K562 (cell line): ENCODE results near the gene SHISAL1. TPM values are rescaled to one million over a fixed set of nuclear protein-coding genes. Genes with fewer than 3 reads are reported as not detected.

Experiments
- ATAC-seq: fragments of 200-7000 bp; cut with Tn5 transposase; 3 replicates; pipeline ENCODE4 v1.9.1; 2020; ENCODE audit warnings: moderate library complexity
- BruUV-seq: library from RNA; stranded (reverse); fragments of 400-500 nt; replicated peaks from 2 replicates; lab custom pipeline; 2021; lab: Mats Ljungman, UMichigan
- CTCF ChIA-PET: fragments of 300-600 bp; formaldehyde crosslinking; extraction: SDS; loops from one replicate; lab custom pipeline; 2021; ENCODE audit warnings: low intra/inter-chr PET ratio; lab: Yijun Ruan, JAX
- POLR2A ChIA-PET: fragments of 300-600, 350-650 bp; sonication (Branson Sonifier 250); formaldehyde crosslinking; extraction: SDS; loops from one replicate; lab custom pipeline; 2021; ENCODE audit warnings: antibody characterized with exemption, inconsistent platforms; lab: Yijun Ruan, JAX
- DNase-seq, 4 experiments: peaks; one replicate each; pipeline versions ENCODE4 v3.0.0 to v3.0.0-alpha.2; 2011 to 2018; ENCODE audit warnings: low spot score in 3 of 4, mixed read lengths in 3 of 4; ENCODE audit errors: extremely low read depth in 1 of 4
- FAIRE-seq: peaks from 2 replicates; lab custom pipeline; 2011; peaks lifted over from hg19 to GRCh38; lab: Jason Lieb, UNC
- H2AFZ ChIP-seq: 2 replicates; pipeline ENCODE4 v1.6.0; 2011; ENCODE audit warnings: low read depth, low read length, control low read depth, inconsistent platforms
- H3K27ac ChIP-seq: fragments of 200-600 bp; 3 replicates; pipeline ENCODE4 v1.8.0; 2011; ENCODE audit warnings: low read depth, mild to moderate bottlenecking, control low read depth, inconsistent platforms, low read length, moderate library complexity, mixed read lengths; ENCODE audit errors: extremely low read depth
- H3K27me3 ChIP-seq, 2 experiments: fragments of 300-600 bp in 1 of 2; 2 replicates in 1 of 2; 3 replicates in 1 of 2; pipeline versions ENCODE4 v1.6.0 to v1.8.0; 2011; ENCODE audit warnings: inconsistent platforms in 2 of 2, low read length in 2 of 2, mild to moderate bottlenecking in 1 of 2, mixed read lengths in 1 of 2, moderate library complexity in 1 of 2; ENCODE audit not compliant: control insufficient read depth in 2 of 2, insufficient read depth in 2 of 2
- H3K36me3 ChIP-seq: fragments of 300-600 bp; 3 replicates; pipeline ENCODE4 v1.8.0; 2011; ENCODE audit warnings: mild to moderate bottlenecking, low read length, inconsistent platforms; ENCODE audit not compliant: control insufficient read depth, insufficient read depth
- H3K4me1 ChIP-seq, 2 experiments: fragments of 200-600 bp in 1 of 2; replicated peaks in 1 of 2; 2 replicates in 1 of 2; 3 replicates in 1 of 2; pipeline versions ENCODE4 v1.5.1 to v1.8.0; 2011; ENCODE audit warnings: inconsistent platforms in 2 of 2, low read length in 2 of 2, mild to moderate bottlenecking in 1 of 2, mixed read lengths in 1 of 2, moderate library complexity in 1 of 2; ENCODE audit not compliant: control insufficient read depth in 2 of 2, insufficient read depth in 2 of 2
- H3K4me2 ChIP-seq: 2 replicates; pipeline ENCODE4 v1.6.1; 2011; ENCODE audit warnings: low read length, control low read depth, inconsistent platforms, mixed read lengths; ENCODE audit not compliant: insufficient read depth
- H3K4me3 ChIP-seq: fragments of 200-600 bp; sonication (generic), shearing (Covaris generic); 2 replicates; pipeline ENCODE4 v1.5.1; 2016; ENCODE audit warnings: control low read depth, inconsistent platforms
- H3K79me2 ChIP-seq: fragments of 200-600 bp; 3 replicates; pipeline ENCODE4 v1.8.0; 2011; ENCODE audit warnings: low read length, inconsistent platforms; ENCODE audit not compliant: control insufficient read depth, insufficient read depth
- H3K9ac ChIP-seq, 2 experiments: 2 replicates each; pipeline versions ENCODE4 v1.6.0 to v1.6.1; 2011; ENCODE audit warnings: low read depth in 2 of 2, low read length in 2 of 2, control low read depth in 1 of 2, inconsistent platforms in 1 of 2, mild to moderate bottlenecking in 1 of 2, mixed read lengths in 1 of 2; ENCODE audit not compliant: insufficient read depth in 1 of 2
- H3K9me1 ChIP-seq: one replicate; pipeline ENCODE4 v1.6.0; 2011; ENCODE audit warnings: inconsistent platforms, mild to moderate bottlenecking, low read length, moderate library complexity; ENCODE audit not compliant: control insufficient read depth, insufficient read depth
- H3K9me3 ChIP-seq: replicated peaks from 2 replicates; pipeline ENCODE4 v1.5.1; 2011; ENCODE audit warnings: low read depth, low read length, inconsistent platforms; ENCODE audit not compliant: control insufficient read depth, insufficient read depth
- H4K20me1 ChIP-seq: replicated peaks from 2 replicates; pipeline ENCODE4 v1.6.1; 2011; ENCODE audit warnings: low read length, inconsistent platforms, mixed read lengths; ENCODE audit not compliant: control insufficient read depth, insufficient read depth
- CEBPG ChIP-seq, 3 experiments: fragments of 200-800 bp in 1 of 3; sonication (Bioruptor generic) in 1 of 3; sonication (generic) in 1 of 3; formaldehyde crosslinking in 1 of 3; IDR thresholded peaks in 2 of 3; conservative IDR thresholded peaks in 1 of 3; 2 replicates each; pipeline versions ENCODE4 v1.6.1 to v1.8.0; 2016 to 2022; ENCODE audit warnings: missing compliant biosample characterization in 2 of 3, missing genetic modification characterization in 2 of 3, mild to moderate bottlenecking in 1 of 3, missing genetic modification reagents in 1 of 3
- CUX1 ChIP-seq: fragments of 200-800 bp; sonication (Bioruptor generic); IDR thresholded peaks from 2 replicates; pipeline ENCODE4 v1.6.1; 2016; ENCODE audit warnings: missing genetic modification characterization, missing compliant biosample characterization
- MCM7 ChIP-seq, 2 experiments: fragments of 450-650 bp; IDR thresholded peaks; 2 replicates each; pipeline ENCODE4 v1.6.1; 2016 to 2018
- MECOM ChIP-seq: fragments of 250-450 bp; sonication (Bioruptor Pico); IDR thresholded peaks from 2 replicates; pipeline ENCODE4 v1.8.0; 2022; ENCODE audit warnings: inconsistent platforms
- PREB ChIP-seq: sonication (generic); formaldehyde crosslinking; IDR thresholded peaks from 2 replicates; pipeline ENCODE4 v1.8.1; 2023; ENCODE audit warnings: mild to moderate bottlenecking, missing genetic modification reagents
- PTRF ChIP-seq: fragments of 450-650 bp; IDR thresholded peaks from 2 replicates; pipeline ENCODE4 v1.6.1; 2016; ENCODE audit warnings: mild to moderate bottlenecking, missing genetic modification characterization, missing compliant biosample characterization
- TCF3 ChIP-seq: sonication (generic); formaldehyde crosslinking; IDR thresholded peaks from 2 replicates; pipeline ENCODE4 v1.4.0; 2020; ENCODE audit warnings: mild to moderate bottlenecking, missing genetic modification reagents
- XRCC4 ChIP-seq: IDR thresholded peaks from one replicate; pipeline ENCODE4 v1.6.1; 2011; ENCODE audit not compliant: insufficient read depth, insufficient read length; ENCODE audit errors: extremely low read depth
- ZBTB33 ChIP-seq: sonication (generic); formaldehyde crosslinking; IDR thresholded peaks from 2 replicates; pipeline ENCODE4 v1.8.1; 2023; ENCODE audit warnings: mild to moderate bottlenecking, missing genetic modification reagents
- ZNF217 ChIP-seq: sonication (generic); formaldehyde crosslinking; IDR thresholded peaks from 2 replicates; pipeline ENCODE4 v1.8.0; 2022; ENCODE audit warnings: mild to moderate bottlenecking, missing genetic modification reagents
- WGBS: fragments of 100-300 bp; shearing (Covaris generic); methylation state at CpG from one replicate; pipeline ENCODE4 v1.1.6; 2016; ENCODE audit warnings: low coverage, mixed read lengths; ENCODE audit not compliant: insufficient coverage; ENCODE audit errors: missing lambda C conversion rate; 5-methylcytosine and 5-hydroxymethylcytosine counted together
- in situ Hi-C: fragments of 300-500 bp; cut with MboI; formaldehyde crosslinking; loops from 4 replicates; pipeline ENCODE4 v1.15.0; 2018; ENCODE audit warnings: inconsistent platforms, mixed read lengths
- intact Hi-C: fragments of 100-400 bp; cut with micrococcal nuclease; formaldehyde crosslinking; loops from 2 replicates; pipeline ENCODE4 v1.14.2; 2022
- polyA plus RNA-seq, 8 experiments: library from polyadenylated mRNA; depleted of rRNA in 4 of 8; stranded (reverse) in 5 of 8; unstranded in 3 of 8; fragments of >200 nt; fragmentation: Nextera tagmentation in 2 of 8; fragmentation: Illumina TruSeq in 1 of 8; extraction: Ambion mirVana in 2 of 8; extraction: Trizol in 1 of 8; gene quantifications; 2 replicates each; pipeline versions ENCODE4 v1.2.1 to v1.2.3, GENCODE V29; 2011 to 2014; ENCODE audit warnings: inconsistent platforms in 1 of 8, missing spikeins in 1 of 8
- total RNA-seq, 7 experiments: library from RNA; depleted of rRNA in 6 of 7; stranded (reverse); fragments of >200 nt in 6 of 7; fragmentation: Illumina TruSeq in 2 of 7; extraction: Trizol in 2 of 7; gene quantifications; 2 replicates each; pipeline versions ENCODE4 v1.2.1 to v1.2.3, GENCODE V29; 2011 to 2021; ENCODE audit warnings: low replicate concordance in 1 of 7

SHISAL1 gene
- total and polyA plus RNA-seq, 9 of the 15 experiments (the other 6 are each of a cell fraction or from before 2014, with no cell fraction given), result not detected

- no peak for DNase-seq
- no peak overlapping the region for H3K4me3 ChIP-seq
- intact Hi-C loops, result no loop called here
- no peaks in the 10 kb centered on the region for H3K4me1 ChIP-seq
- no peaks in the 10 kb centered on the region for H3K9me1 ChIP-seq
- no peak overlapping the region for H3K27ac ChIP-seq
- no peaks in the 10 kb centered on the region for H3K36me3 ChIP-seq
- in situ Hi-C loops, result no loop called here
- no peak overlapping the region for H3K4me2 ChIP-seq
- POLR2A ChIA-PET, result interaction anchor here (0.7 kb wide), 1 partner anchor 162 kb away, joined by 3 read pairs; no protein-coding TSS in a partner anchor
- TF ChIP-seq MECOM (CRISPR knock-in tag), result no peak
- TF ChIP-seq PTRF (tag), result no peak
- no peak for TF ChIP-seq ZNF217 (CRISPR knock-in tag)
- TF ChIP-seq CUX1 (CRISPR knock-in tag), result no peak
- TF ChIP-seq PREB (CRISPR knock-in tag), result no peak
- TF ChIP-seq MCM7 (IDR thresholded peaks at IDR 0.05), result no peak
- TF ChIP-seq ZBTB33, result no peak
- no peak for TF ChIP-seq CEBPG (CRISPR knock-in tag; IDR thresholded peaks at IDR 0.05)
- TF ChIP-seq CEBPG (tag; conservative IDR thresholded peaks at IDR 0.05 in 1 of 2, IDR thresholded peaks at IDR 0.05 in 1 of 2), result no peak
- no peak for TF ChIP-seq TCF3
- TF ChIP-seq XRCC4, result no peak
- no peak overlapping the region for H3K9ac ChIP-seq
- 0% methylated on average over 6 of the region's 7 CpGs for WGBS
- CTCF ChIA-PET, result no interaction called here
- ATAC-seq, result no peak
- no peak overlapping the region for H2AFZ ChIP-seq
- FAIRE-seq, result no peak
- H3K9me3 ChIP-seq, result no peaks in the 10 kb centered on the region
- H3K79me2 ChIP-seq, result no peaks in the 10 kb centered on the region
- H3K27me3 ChIP-seq, result peaks cover 0 to 17% of the 10 kb centered on the region in 2 experiments; a peak in 3 of 5 replicates
- no TSS peak for BruUV-seq
- H4K20me1 ChIP-seq, result no peaks in the 10 kb centered on the region; the same call in 1 of the 2 replicates
These were observed 41.5 kb upstream of the SHISAL1 start for GRCh38 chr22:44354288-44354687.
